Stimulated activated CD4-positive, alpha-beta T cell treated with anti-CD3 and anti-CD28 coated beads, Interleukin-15, amount 100 ng/mL, for 48 hours (primary cell): ENCODE results near the gene MRGPRD.

ENCODE experiments used
- DNase-seq, 2 donors: peaks; one replicate each; pipeline ENCODE4 v3.0.0-alpha.2; 2020; ENCODE audit warnings: low read depth in 2 of 2

MRGPRD gene

DNA sequence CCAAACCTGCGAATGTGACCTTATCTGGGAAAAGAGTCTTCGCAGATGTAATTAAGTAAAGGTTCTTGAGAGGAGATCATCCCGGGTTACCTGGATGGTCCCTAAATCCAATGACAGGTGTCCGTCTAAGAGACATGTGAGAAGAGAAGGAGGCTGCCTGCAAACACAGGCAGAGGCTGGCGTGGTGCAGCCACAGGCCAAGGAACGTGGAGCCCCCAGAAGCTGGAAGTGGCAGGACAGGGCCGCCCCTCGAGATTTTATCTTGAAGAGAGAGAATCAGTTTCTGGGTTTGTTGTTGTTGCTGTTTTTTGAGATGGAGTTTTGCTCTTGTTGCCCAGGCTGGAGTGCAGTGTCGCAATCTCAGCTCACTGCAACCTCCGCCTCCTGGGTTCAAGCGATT is 33.6 kb downstream of the MRGPRD start:
- no peak for DNase-seq

DNA sequence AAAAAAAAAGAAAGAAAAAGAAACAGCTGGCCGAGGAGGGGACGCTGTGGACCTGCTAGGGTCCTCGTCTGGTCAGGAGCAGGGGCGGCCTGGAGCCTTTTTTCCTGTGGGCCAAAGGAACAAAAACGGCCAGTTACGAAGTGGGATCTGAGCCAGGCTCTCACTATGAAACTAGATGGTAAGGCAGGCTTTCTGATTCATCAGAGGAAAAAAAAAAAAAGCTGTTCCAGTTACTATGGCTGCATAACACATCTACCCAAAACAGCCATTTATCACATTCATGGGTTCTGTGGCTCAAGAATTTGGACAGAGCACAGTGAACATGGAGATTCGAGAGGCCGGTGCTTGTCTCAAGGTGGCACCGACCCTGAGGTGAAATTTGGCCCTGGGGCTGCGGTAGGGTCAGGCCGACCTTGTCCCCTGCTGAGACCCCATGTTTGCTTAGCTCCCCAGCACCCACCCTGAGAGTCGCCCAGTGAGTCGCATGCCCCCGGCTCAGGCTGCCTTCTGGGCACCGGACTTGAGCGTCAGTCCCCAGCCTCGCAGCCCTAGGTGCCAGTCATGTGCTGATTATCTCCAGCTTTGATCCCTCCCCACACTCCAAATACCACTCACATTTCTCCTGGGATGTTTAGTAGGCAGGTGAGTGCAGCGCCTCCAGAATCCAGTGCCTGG is 34.2 kb downstream of the MRGPRD start:
- no peak for DNase-seq

DNA sequence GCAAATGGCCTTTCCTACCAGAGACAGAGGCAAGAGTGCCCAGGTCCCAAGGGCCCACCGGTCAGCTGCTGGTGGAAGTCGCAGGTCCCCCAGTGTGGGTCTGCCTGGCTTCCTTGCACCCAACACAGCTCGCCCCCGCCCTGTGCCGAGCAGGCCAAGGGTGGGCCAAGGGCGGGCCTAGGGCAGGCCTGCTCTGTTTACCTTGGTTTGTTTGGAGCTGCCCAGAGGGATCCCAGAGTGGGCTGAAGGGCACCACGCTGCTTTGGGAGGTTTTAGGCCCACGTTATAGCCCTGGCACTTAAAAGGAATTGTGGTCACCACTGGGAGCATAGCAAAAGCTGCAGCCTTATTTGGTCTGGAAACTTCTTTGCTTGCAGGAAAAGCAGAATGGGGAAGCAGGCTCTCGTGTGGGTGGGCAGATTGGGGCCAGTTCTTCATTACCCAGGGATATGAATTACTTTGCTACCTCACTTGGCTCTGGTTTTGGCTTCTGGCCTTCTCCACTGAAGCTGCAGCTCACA is 38.0 kb downstream of the MRGPRD start:
- no peak for DNase-seq

DNA sequence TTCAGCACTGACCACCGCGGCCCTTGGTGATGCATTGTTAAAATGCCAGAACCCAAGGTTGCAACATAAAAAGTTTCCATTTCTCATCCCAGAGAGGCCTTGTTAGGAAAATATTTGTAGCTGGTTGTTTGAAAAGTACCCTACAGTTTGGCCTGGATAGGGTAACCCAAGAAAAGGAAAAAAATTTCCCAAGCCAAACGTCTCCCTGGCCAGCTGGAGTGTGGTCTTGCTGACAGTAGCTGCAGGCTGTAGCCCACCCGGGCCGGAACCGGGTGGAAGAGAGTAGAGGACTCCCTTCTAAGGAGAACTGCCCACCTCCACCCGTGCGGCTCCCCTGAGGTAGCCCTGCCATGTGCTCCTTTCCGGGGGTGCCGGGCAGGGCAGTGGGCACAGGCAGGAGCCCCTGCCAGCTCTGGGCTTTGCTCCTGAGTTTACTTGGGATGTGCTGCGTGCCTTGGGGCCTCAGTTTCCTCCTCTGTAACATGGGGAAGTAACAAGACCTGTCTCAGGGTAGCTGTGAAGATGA is 38.6 kb downstream of the MRGPRD start:
- no peak for DNase-seq

DNA sequence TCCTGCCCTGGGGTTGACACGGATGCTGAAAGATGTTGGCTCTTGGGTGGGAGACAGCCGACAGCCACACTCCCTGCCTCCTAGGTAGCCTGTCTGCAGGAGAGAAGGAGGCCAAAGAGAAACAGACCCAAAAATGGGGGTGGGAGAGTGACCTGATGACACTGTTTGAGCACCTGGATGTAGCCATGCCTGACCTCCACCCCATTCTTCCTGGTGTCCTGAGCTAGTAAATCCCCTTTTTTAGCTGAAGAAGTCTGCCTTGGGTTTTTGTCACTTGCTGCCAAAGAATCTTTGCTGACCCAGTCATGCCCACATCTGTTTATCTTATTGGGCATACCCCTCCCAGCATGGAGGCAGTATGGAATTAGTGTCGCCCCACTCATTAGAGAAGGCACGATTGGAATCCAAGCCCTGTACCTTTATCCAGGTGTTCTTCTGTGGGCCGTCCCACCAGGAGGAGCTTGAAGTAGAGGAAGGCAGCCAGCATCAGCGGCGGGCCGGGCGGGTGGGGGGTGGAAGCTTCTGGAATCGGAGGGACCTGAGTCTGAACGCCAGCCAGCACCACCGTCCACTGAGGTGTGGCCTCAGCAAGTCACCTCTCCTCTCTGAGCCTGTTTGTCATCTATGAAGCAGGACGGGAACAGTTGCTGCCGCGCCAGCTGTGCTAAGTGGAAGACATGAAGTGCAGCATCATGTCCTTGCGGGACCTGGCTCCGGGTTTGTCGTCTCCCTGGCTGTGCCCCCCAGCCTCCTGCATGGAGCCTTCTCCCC is 39.3 kb downstream of the MRGPRD start:
- DNase-seq, result no peak

DNA sequence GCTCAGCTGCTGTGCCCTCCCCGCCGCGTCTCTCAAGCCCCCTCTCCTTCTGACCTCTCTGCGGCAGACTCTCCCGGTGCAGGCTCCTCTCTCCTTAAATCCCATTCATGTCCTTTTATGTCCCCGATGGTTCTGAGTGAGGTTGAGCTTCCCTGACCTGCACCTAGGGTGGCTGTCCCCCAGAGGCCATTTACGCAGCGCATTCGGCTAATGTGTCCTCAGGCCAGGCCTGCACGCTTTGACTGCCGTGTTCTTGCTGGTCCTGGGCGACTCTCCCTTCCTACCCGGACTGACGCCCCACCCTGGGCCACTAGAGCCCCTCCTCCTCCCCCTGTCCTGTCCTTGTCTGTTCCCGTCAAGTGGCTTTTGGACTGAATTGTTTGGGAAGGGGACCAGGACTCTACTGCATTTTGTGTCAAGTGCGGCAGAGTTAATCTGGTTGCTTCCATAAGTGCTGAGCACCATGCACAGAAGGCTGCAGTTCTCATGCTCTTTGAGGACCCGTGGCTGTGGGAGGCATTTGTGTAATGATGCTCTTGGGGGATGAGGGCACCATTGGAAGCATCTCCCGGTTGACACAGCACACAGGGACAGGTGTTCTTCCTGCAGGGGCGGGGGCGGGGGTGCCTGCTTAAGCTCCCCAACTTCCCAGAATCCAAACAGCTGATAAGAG is 40.0 kb downstream of the MRGPRD start:
- DNase-seq, result no peak

DNA sequence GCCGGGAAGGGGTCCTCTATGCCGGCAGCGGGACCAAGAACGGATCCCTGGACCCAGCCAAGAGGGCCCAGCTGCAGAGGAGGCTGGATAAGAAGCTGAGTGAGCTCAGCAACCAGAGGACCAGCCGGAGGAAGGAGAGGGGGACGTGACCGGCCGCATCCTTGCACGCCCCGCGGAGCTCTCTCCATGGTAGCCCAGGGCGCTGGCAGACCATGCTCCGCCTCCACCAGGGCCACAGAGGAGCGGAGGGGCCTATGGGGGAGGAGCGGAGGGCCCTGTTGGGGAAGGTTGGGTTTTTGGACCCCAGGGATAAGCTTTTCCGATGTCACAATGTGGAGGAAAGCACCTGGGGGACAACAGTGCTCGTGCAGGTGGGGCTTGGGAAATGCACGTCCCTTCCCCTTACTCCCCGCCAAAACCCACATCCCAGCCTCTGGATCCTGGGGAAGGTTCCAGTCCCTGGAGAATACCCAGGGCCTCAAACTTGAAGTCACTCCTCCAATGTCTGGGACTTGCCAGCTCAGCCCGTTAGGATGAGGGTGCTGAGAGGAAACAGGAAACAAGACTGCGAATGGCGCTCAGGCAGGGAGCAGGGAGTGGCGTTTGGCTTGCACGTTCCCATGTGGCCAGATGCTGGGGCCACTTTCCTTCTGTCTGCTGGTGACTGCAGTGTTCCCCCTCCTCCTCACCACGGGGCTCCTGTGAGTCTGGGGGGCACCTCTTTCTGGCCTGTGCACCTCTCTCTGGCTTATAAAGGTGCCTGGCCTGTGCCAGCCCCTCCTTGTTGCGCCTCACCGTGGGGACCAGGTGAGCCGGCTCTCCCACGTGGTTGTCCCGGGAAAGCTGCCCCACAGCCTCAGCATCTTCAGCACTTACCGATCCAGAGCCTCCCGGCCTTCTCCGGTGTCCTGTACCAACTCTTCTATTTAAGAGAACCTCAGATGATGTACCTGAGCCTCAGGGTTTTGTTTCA is 40.9 kb downstream of the MRGPRD start:
- no peak for DNase-seq

DNA sequence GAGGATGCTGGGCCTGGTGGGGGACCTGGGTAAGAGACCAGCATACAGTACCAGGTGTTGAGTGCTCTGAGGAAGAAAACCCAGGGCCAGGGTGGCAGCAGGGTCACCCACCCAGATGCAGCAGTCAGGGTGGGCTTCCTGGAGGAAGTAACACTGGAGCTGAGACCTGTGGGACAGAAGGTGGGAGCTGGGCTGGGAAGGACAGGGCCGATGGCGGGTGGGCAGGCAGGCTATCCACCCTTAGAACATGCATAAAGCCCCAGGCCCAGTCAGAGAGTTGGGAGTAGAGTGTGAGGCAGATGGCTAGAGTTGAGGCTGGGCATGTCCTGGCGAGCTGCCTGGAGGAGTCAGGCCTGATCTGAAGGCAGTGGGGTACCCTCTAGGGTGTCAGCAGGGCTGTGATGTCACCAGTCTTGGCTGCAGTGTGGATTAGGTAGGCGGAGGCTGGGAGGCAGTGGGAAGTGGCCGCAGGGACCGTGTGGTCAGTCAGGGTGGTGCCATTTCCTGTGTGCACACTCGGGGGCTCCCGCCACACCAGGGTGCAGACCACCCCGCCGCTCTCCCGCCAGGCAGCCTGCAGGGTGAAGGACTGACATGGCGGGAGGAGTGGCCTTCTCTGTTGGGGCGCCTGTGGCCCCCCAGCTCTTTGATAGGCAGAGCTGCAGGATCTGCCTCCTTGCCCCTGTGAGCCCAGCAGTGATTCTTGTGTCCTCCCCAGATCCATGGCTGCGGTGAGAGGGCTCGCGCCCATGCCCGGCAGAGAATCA is 41.8 kb downstream of the MRGPRD start:
- no peak for DNase-seq

DNA sequence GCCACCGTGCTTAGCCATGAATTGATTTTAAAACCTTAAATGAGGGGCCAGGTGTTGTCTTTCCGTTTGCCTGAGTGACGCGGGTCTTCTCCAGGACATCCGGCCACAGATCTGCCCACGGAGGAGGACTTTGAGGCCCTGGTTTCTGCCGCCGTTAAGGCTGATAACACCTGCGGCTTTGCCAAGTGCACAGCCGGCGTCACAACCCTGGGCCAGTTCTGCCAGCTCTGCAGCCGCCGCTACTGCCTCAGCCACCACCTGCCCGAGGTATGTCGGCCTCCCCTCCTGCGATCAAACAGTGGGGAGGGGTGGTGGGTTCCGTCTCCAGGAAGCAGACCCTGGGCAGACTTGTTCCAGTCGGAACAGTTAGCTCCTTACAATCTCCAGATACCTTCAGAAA is 42.7 kb downstream of the MRGPRD start:
- DNase-seq, result no peak

DNA sequence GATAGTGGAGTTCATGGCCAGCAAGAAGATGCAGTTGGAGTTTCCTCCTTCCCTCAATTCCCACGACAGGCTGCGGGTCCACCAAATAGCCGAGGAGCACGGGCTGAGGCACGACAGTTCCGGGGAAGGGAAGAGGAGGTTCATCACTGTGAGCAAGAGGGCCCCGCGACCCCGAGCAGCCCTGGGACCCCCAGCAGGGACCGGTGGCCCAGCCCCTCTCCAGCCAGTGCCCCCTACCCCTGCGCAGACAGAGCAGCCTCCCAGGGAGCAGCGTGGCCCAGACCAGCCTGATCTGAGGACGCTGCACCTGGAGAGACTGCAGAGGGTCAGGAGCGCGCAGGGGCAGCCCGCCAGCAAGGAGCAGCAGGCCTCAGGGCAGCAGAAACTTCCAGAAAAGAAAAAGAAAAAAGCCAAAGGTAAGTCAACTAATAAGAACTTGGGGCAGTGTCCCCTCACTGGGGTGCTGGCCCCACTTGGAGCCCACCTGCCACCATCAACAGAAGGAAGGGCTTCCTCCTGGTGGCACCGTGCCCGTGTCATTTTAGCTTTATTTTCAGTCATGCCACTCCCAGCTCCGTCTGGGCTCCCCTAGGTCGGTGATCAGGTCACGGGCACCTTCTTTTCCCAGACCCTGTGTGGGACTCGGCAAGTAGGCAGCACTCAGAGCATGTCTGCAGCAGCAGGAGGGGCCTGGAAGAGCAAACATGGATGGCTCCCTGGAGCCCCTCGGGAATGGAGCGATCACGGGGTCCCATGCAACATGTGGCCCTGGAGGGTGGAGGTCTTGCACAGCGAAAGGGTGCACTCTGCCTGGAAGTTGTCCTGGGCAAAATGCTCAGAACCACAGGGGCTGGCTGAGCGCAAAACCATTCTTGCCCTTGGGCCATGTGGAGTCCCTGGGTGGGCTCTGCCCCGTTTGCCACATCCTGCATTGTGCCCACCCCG is 43.8 kb downstream of the MRGPRD start:
- DNase-seq, result no peak

DNA sequence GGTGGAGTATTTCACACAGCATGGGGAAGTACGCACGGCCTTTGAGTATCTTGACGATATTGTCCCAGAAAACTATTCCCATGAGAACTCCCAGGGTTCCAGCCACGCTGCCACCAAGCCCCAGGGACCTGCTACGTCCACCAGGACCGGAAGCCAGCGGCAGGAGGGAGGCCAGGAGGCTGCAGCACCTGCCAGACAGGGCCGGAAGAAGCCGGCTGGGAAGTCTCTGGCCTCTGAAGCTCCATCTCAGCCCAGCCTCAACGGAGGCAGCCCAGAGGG is 44.5 kb downstream of the MRGPRD start:
- DNase-seq, result no peak

DNA sequence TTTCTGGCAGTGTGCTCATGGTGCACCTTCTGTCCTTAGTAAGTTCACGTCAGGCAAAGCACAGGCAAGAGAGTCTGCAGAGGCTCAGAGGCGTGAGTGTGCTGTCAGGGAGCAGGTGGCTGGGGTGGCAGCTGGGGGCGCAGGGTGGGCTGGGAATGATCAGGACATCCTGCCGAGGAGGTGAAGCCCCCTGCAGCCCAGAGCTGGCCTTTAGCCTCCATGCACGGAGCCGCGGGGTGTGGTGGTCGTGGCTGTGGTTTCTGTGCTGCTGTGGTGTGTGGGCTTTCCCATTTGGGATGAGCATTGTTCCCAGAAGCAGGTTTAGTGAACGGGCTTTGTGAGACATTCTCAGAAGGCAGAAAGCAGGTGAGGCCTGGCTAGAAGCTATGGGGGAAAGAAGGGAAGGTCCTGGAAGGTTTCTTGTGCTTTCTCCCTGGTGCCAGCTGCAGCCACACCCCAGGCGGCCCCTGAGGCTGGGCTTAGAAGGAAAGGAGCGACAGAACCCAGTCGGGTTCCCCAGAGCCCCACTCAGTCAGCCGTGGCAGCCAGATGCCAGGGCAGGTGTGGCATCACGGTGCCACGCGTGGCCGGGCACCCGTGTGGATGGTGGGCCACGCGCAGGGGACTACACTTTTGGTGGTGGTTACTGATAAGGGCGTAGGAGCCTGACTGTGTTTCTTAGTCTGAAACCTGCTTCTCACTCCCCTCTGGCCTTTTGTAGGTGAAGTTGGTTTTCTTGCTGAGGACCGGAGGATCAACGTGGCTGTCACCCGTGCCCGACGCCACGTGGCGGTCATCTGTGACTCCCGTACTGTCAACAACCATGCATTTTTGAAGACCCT is 45.0 kb downstream of the MRGPRD start:
- no peak for DNase-seq

DNA sequence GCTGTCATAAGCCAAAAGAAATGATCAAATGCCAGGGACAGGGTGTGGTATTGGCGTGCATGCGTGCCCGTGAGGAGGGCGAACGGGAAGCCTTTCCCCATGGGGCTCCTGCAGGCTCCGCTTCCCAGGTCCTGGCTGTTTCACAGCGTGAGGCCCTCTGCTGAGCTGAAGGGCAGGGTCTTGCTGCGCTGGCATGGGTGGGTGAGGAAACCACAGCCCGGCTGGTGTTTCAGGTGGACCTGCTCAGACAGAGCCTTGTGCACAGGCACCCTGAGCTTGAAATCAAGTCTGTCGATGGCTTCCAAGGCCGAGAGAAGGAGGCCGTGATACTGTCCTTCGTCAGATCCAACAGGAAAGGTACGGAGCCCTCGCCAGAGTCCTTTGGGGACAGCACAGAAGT is 45.7 kb downstream of the MRGPRD start:
- no peak for DNase-seq

DNA sequence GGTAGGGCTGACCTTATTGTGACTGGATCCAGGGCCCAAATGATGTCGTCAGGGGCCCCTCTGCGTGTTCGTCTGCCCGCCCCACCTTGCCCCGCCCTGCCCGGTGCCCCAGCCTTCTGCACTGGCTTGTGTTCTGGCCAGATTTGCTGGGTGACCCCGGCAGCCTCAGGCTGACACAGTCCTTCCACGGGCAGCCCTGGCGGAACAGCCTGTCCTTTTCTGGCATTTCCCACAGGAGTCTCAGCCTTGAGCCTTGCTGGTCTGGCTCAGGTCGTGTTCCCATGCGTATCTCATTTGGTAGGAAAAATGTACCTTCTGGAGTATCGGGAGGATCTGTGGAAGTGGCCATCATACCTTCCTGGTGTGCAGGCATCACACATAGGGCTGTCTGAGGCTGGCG is 46.1 kb downstream of the MRGPRD start:
- DNase-seq, result no peak

DNA sequence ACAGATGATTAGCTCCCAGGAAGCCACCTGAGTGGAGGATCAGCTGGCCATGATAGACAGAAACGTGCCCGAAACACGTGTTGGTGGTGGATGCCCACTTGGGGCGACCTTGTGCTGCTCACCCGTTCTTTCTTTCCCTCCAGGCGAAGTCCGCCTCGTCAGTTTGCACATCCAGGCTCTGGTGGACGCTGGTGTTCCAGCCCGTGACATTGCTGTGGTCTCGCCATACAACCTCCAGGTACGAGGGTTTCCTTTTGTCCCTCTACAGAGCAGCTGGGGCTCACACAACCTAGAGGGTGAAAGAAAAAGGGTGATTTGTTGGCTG is 46.5 kb downstream of the MRGPRD start:
- DNase-seq, result no peak

DNA sequence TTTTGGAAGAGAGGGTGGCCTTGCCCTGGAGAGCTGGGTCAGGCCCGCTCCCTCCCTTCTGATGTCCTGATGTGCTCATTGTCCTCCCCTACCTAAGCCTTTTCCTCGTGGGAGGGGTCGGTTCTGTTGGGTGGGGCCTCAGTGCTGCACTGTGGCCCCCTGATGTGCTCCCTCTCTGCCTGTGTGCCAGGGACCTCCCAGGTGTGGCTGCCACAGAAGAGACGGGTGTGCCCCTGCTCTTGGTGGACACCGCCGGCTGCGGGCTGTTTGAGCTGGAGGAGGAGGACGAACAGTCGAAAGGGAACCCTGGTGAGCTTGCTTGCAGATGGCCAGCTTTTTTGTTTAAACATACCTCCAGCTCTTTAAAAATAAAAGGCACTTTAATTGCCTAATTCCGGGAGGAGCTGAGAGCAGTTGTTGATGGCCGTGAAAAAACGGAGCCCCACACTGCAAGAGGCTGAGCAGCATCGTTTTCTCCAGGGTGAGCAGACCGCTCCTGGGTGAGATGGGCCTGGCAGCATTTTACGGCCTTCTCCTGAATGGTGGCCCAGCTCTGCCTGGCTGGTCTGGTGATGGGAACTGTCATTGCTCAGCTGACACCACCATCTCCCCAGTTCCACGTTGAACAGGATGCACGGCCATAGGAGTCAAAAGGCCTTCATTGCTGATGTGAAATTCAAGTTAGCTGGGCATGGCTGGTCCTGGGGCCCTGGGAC is 47.0 kb downstream of the MRGPRD start:
- DNase-seq, result no peak

DNA sequence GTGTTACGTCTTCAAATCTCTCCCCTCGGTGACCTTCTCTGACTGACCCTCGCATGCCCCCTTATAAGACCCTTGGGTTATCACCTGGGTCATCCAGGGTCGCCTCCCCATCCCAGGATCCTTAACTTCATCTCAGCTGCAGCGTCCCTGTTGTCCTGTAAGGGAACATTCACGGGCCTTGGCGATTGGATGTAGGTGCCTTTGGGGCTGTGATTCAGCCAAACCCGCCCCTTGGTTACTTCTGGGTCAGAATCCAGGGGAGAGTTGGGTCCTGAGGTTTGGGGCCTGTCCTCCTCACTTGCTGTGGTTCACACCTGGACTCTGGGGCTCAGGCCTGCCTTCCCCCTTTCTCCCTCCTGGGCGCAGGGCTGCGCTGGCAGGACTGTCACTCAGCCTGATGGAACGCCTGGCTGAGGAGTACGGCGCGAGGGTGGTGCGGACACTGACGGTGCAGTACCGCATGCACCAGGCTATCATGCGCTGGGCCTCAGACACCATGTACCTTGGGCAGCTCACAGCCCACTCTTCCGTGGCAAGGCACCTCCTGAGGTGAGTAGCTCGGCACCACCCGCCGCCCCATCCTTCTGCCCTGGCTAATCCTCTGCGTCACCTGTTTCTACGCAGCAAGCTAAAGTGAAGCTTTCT is 47.7 kb downstream of the MRGPRD start:
- DNase-seq, result no peak

DNA sequence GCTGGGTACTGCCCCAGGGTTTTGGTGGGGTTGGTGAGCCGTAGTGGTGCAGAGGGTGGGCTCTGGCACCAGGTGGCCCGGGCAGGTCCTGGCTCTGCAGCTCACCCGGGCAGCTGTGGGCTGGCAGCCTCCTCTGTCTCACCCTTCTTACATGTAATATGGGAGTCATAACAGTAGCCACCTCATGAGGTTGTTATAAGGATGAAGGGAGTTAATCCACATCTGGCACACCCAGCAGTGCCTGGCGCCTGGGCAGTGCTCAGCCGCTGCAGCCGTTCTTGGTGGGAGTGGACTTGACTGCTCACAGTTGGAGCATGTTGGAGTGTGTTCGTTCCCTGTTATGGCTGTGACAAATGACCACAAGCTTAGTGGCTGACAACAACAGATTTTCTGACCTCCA is 48.4 kb downstream of the MRGPRD start:
- DNase-seq, result no peak
